HepG2 (cell line): ENCODE results near the gene TMCC1. TPM values are rescaled to one million over a fixed set of nuclear protein-coding genes. Genes with fewer than 3 reads are reported as not detected.

Experiments used
- AFF4 ChIP-seq: sonication (generic); formaldehyde crosslinking; IDR thresholded peaks from 2 replicates; pipeline ENCODE4 v1.4.0; 2020; ENCODE audit warnings: missing genetic modification reagents
- CREB3 ChIP-seq: sonication (generic); formaldehyde crosslinking; IDR thresholded peaks from 2 replicates; pipeline ENCODE4 v1.5.0; 2020; ENCODE audit warnings: missing genetic modification reagents
- E2F1 ChIP-seq: sonication (generic); formaldehyde crosslinking; IDR thresholded peaks from 2 replicates; pipeline ENCODE4 v1.5.0; 2020; ENCODE audit warnings: missing genetic modification reagents
- ETV5 ChIP-seq: IDR thresholded peaks from 2 replicates; pipeline ENCODE4 v1.6.1; 2018; ENCODE audit warnings: missing biosample characterization, missing genetic modification reagents, inconsistent platforms, borderline replicate concordance
- HNRNPH1 ChIP-seq: fragments of 200-400 bp; formaldehyde crosslinking; optimal IDR thresholded peaks from 2 replicates; pipeline ENCODE3; 2017; ENCODE audit warnings: mild to moderate bottlenecking, low read depth, low read length
- JUN ChIP-seq: sonication (generic); formaldehyde crosslinking; IDR thresholded peaks from 2 replicates; pipeline ENCODE4 v1.4.0; 2020; ENCODE audit warnings: mild to moderate bottlenecking, missing genetic modification reagents
- PAF1 ChIP-seq: IDR thresholded peaks from 2 replicates; pipeline ENCODE4 v1.6.1; 2016; ENCODE audit warnings: missing genetic modification reagents, missing compliant biosample characterization
- POGK ChIP-seq: sonication (generic); formaldehyde crosslinking; conservative IDR thresholded peaks from 2 replicates; pipeline ENCODE4 v1.8.0; 2022; ENCODE audit warnings: mild to moderate bottlenecking, moderate library complexity, missing genetic modification reagents
- RXRA ChIP-seq: sonication (generic); formaldehyde crosslinking; IDR thresholded peaks from 2 replicates; pipeline ENCODE4 v1.5.1; 2020; ENCODE audit warnings: missing genetic modification reagents
- ZC3H13 ChIP-seq: sonication (generic); formaldehyde crosslinking; IDR thresholded peaks from 2 replicates; pipeline ENCODE4 v1.8.1; 2023; ENCODE audit warnings: mild to moderate bottlenecking, missing genetic modification reagents, moderate library complexity
- ZGPAT ChIP-seq: IDR thresholded peaks from 2 replicates; pipeline ENCODE4 v1.6.1; 2016; ENCODE audit warnings: mild to moderate bottlenecking
- ZNF136 ChIP-seq: sonication (generic); formaldehyde crosslinking; IDR thresholded peaks from 2 replicates; pipeline ENCODE4 v1.8.1; 2022; ENCODE audit warnings: low read depth, mild to moderate bottlenecking, moderate library complexity, missing genetic modification reagents
- ZNF414 ChIP-seq: sonication (generic); formaldehyde crosslinking; IDR thresholded peaks from 2 replicates; pipeline ENCODE4 v1.5.0; 2020; ENCODE audit warnings: missing genetic modification reagents
- ZNF784 ChIP-seq: sonication (generic); formaldehyde crosslinking; IDR thresholded peaks from 2 replicates; pipeline ENCODE4 v1.5.1; 2020; ENCODE audit warnings: missing genetic modification reagents, mild to moderate bottlenecking, borderline replicate concordance
- ZNF790 ChIP-seq: sonication (generic); formaldehyde crosslinking; IDR thresholded peaks from 2 replicates; pipeline ENCODE4 v1.8.0; 2022; ENCODE audit warnings: missing genetic modification reagents, mild to moderate bottlenecking, borderline replicate concordance
- polyA plus RNA-seq, 8 experiments: library from polyadenylated mRNA; depleted of rRNA in 3 of 8; stranded (reverse) in 7 of 8; unstranded in 1 of 8; fragments of >200 nt; fragmentation: Illumina TruSeq in 4 of 8; extraction: Trizol in 4 of 8; gene quantifications; 2 replicates each; pipeline versions ENCODE4 v1.2.1 to v1.2.3, GENCODE V29; 2011 to 2016; ENCODE audit warnings: low read depth in 4 of 8, missing spikeins in 1 of 8, mixed read lengths in 1 of 8; ENCODE audit not compliant: insufficient read depth in 1 of 8
- total RNA-seq, 5 experiments: library from RNA; depleted of rRNA; stranded (reverse); fragments of >200 nt; fragmentation: Illumina TruSeq; extraction: Trizol; gene quantifications; 2 replicates each; pipeline ENCODE4 v1.2.3, GENCODE V29; 2016; ENCODE audit warnings: low read depth in 1 of 5

Gene TMCC1
- total and polyA plus RNA-seq, 2 of the 13 experiments (the other 11 are each of a cell fraction or from before 2014, with no cell fraction given): 12.1 to 264 TPM

- TF ChIP-seq POGK (no peak), ZC3H13 (CRISPR knock-in tag) (no peak), PAF1 (CRISPR knock-in tag) (no peak), CREB3 (no peak), HNRNPH1 (no peak), ZNF784 (CRISPR knock-in tag) (no peak), ETV5 (CRISPR knock-in tag) (peak; percentile 97), ZGPAT (CRISPR knock-in tag) (peak; percentile 64; the same call in 1 of the 2 replicates), ZNF414 (CRISPR knock-in tag) (no peak), RXRA (CRISPR knock-in tag) (peak; percentile 69; the same call in 1 of the 2 replicates), E2F1 (CRISPR knock-in tag) (no peak), AFF4 (CRISPR knock-in tag) (no peak), ZNF790 (CRISPR knock-in tag) (no peak), ZNF136 (no peak), JUN (CRISPR knock-in tag) (no peak)
Measured at GRCh38 chr3:129623447-129624118, 269.9 kb downstream of the TMCC1 start (continued).
